ENCODE data around the gene ACTN2. TPM values are rescaled to one million over a fixed set of nuclear protein-coding genes. Genes with fewer than 3 reads are reported as not detected.

ACTN2 gene
- total RNA-seq, 1 donor from 2014 or later = 2.7 TPM

GRCh38 chr1:236808005-236808404 lies 121.7 kb downstream of the ACTN2 start:
- Mint-ChIP-seq H3K4me1 (ENCODE audit: low read depth, unreplicated experiment) (no peaks in the 10 kb centered on the region), H3K27ac (ENCODE audit: unreplicated experiment) (no peak overlapping the region), H3K36me3 (ENCODE audit: unreplicated experiment) (peaks cover 6% of the 10 kb centered on the region), H3K27me3 (ENCODE audit: unreplicated experiment) (no peaks in the 10 kb centered on the region), H3K4me3 (ENCODE audit: unreplicated experiment) (no peak overlapping the region), H3K9me3 (ENCODE audit: unreplicated experiment) (no peaks in the 10 kb centered on the region)
- no peak for DNase-seq
- TF ChIP-seq, protein P1, sequence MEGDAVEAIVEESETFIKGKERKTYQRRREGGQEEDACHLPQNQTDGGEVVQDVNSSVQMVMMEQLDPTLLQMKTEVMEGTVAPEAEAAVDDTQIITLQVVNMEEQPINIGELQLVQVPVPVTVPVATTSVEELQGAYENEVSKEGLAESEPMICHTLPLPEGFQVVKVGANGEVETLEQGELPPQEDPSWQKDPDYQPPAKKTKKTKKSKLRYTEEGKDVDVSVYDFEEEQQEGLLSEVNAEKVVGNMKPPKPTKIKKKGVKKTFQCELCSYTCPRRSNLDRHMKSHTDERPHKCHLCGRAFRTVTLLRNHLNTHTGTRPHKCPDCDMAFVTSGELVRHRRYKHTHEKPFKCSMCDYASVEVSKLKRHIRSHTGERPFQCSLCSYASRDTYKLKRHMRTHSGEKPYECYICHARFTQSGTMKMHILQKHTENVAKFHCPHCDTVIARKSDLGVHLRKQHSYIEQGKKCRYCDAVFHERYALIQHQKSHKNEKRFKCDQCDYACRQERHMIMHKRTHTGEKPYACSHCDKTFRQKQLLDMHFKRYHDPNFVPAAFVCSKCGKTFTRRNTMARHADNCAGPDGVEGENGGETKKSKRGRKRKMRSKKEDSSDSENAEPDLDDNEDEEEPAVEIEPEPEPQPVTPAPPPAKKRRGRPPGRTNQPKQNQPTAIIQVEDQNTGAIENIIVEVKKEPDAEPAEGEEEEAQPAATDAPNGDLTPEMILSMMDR (IDR thresholded peaks at IDR 0.05; ENCODE audit: partially characterized antibody, unreplicated experiment) = no peak

- Mint-ChIP-seq H3K36me3 (ENCODE audit: unreplicated experiment) (peaks cover 6% of the 10 kb centered on the region), H3K4me1 (ENCODE audit: low read depth, unreplicated experiment) (no peaks in the 10 kb centered on the region), H3K9me3 (ENCODE audit: unreplicated experiment) (no peaks in the 10 kb centered on the region), H3K27ac (ENCODE audit: unreplicated experiment) (no peak overlapping the region), H3K4me3 (ENCODE audit: unreplicated experiment) (no peak overlapping the region), H3K27me3 (ENCODE audit: unreplicated experiment) (no peaks in the 10 kb centered on the region)
- DNase-seq = no peak
- TF ChIP-seq, protein P1 (IDR thresholded peaks at IDR 0.05; ENCODE audit: partially characterized antibody, unreplicated experiment) = no peak
Observed at GRCh38 chr1:236808564-236809130, 122.3 kb downstream of the ACTN2 start.

- no peaks in the 10 kb centered on the region for H3K9me3 Mint-ChIP-seq (ENCODE audit: unreplicated experiment)
- no peaks in the 10 kb centered on the region for H3K27me3 Mint-ChIP-seq (ENCODE audit: unreplicated experiment)
- TF ChIP-seq, protein P1 (IDR thresholded peaks at IDR 0.05; ENCODE audit: partially characterized antibody, unreplicated experiment) = no peak
- no peak overlapping the region for H3K4me3 Mint-ChIP-seq (ENCODE audit: unreplicated experiment)
- no peak for DNase-seq
- H3K27ac Mint-ChIP-seq (ENCODE audit: unreplicated experiment) = no peak overlapping the region
- H3K4me1 Mint-ChIP-seq (ENCODE audit: low read depth, unreplicated experiment) = no peaks in the 10 kb centered on the region
- peaks cover 6% of the 10 kb centered on the region for H3K36me3 Mint-ChIP-seq (ENCODE audit: unreplicated experiment)
Observed at GRCh38 chr1:236809148-236809547, 122.8 kb downstream of the ACTN2 start.

DNA sequence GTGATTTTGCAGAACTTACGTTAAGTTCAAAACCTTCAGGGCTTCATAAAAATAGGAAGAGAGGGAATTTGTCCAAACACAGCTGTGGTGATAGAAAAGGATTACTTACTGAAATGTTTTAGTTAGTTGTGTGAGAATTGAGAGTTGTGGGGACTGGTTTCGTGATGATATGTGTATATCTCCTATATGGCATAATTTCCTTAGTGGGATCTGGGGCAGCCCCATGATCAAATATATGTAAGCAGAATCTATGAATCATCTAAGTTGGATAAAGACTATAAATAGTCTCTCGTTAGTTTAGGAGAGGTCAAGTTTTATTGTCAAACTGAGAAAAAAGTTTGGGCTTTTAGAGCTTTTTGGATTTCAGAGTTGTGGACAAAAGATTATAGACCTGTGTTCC lies 123.7 kb downstream of the ACTN2 start:
- Mint-ChIP-seq H3K9me3 (ENCODE audit: unreplicated experiment) (no peaks in the 10 kb centered on the region), H3K4me1 (ENCODE audit: low read depth, unreplicated experiment) (no peaks in the 10 kb centered on the region), H3K36me3 (ENCODE audit: unreplicated experiment) (peaks cover 6% of the 10 kb centered on the region), H3K27ac (ENCODE audit: unreplicated experiment) (no peak overlapping the region), H3K27me3 (ENCODE audit: unreplicated experiment) (no peaks in the 10 kb centered on the region), H3K4me3 (ENCODE audit: unreplicated experiment) (no peak overlapping the region)
- TF ChIP-seq, protein P1 (IDR thresholded peaks at IDR 0.05; ENCODE audit: partially characterized antibody, unreplicated experiment) = no peak
- no peak for DNase-seq

DNA sequence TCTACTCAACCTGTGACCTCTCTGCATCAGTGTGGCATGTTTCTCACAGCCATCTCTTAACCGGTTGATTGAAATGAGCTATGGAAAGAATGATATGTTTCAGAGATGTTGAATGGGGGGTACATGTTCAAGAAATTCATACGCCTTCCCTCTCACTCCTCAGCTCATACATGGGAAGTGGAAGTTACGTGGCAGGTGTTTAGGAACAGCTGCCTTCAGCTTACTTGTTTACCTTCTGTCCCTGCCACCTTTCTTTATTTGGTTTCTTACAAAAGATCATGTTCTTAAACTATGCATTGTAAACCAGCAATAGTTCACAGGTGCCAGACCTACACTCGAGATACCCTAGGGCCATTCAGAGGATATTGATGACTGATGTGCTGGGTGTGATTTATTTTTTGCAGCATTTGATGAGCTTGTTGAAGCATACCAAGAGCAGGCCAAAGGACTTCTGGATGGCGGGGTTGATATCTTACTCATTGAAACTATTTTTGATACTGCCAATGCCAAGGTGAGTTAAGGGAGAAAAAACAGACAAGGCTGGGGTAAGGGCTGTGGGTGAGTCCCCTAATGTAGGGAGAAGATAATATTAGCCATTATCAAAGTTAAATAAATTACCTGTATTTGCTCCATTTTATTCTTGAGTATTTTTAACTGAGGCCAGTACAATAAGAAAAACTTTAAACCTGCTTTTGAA lies 126.2 kb downstream of the ACTN2 start:
- TF ChIP-seq, protein P1 (IDR thresholded peaks at IDR 0.05; ENCODE audit: partially characterized antibody, unreplicated experiment) = no peak
- no peaks in the 10 kb centered on the region for H3K27me3 Mint-ChIP-seq (ENCODE audit: unreplicated experiment)

More for the DNA sequence above, 126.2 kb downstream of the ACTN2 start:
- H3K36me3 Mint-ChIP-seq (ENCODE audit: unreplicated experiment) = peaks cover 6% of the 10 kb centered on the region
- H3K9me3 Mint-ChIP-seq (ENCODE audit: unreplicated experiment) = no peaks in the 10 kb centered on the region
- no peak overlapping the region for H3K27ac Mint-ChIP-seq (ENCODE audit: unreplicated experiment)
- H3K4me1 Mint-ChIP-seq (ENCODE audit: low read depth, unreplicated experiment) = no peaks in the 10 kb centered on the region
- DNase-seq = no peak
- H3K4me3 Mint-ChIP-seq (ENCODE audit: unreplicated experiment) = no peak overlapping the region

Data from glutamatergic neuron (in vitro differentiated cells).